ENCODE results near the gene NLRP7.

DNA sequence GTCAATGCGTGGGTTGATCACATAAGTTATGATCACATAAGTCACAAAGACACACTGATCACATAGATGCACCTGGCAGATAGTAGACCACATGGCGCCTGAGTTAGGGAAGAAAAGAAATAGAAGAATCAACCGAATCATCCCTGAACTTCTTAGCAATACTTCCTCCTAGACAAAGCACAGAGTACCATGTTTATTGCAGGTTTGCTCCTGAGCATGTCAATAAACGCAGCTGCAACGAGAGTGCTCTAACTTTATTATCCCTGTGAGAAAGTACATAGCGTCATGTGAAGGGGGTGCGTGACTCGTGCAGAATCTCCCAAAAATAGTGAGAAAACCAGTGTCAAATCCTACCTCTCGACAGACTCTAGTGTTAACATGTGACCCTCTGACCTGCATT lies 24.1 kb downstream of the NLRP7 start:
- TF ChIP-seq, protein P1, sequence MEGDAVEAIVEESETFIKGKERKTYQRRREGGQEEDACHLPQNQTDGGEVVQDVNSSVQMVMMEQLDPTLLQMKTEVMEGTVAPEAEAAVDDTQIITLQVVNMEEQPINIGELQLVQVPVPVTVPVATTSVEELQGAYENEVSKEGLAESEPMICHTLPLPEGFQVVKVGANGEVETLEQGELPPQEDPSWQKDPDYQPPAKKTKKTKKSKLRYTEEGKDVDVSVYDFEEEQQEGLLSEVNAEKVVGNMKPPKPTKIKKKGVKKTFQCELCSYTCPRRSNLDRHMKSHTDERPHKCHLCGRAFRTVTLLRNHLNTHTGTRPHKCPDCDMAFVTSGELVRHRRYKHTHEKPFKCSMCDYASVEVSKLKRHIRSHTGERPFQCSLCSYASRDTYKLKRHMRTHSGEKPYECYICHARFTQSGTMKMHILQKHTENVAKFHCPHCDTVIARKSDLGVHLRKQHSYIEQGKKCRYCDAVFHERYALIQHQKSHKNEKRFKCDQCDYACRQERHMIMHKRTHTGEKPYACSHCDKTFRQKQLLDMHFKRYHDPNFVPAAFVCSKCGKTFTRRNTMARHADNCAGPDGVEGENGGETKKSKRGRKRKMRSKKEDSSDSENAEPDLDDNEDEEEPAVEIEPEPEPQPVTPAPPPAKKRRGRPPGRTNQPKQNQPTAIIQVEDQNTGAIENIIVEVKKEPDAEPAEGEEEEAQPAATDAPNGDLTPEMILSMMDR (IDR thresholded peaks at IDR 0.05; ENCODE audit: low read length) = no peak
- TF ChIP-seq EZH2 (optimal IDR thresholded peaks at IDR 0.05; ENCODE audit: low read depth, low read length) (no peak), EZH2phosphoT487 (IDR thresholded peaks at IDR 0.05; ENCODE audit: low read length) (no peak)
